ENCODE results near the gene UBE2E2.

The UBE2E2 gene

DNA sequence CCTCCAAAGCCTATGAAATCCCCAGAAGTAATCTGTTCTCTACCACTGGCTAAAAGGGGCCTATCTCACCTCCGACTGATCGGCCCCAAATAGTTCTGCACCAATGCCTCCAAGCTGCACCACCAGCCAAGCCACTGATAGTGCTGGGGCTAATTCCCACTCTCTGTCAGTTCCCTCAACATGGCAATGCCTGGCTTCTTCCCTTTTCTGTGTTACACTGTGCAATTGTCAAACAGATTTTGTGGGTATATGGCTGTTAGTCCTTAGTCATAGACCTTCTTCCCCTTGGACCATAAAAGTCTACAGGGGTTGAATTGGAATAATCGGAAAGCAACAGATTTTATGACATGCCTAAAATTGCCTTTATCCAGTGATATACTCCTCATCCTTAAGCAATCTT is 9.3 kb upstream of the UBE2E2 start:
- no peaks in the 10 kb centered on the region for H3K79me2 ChIP-seq (ENCODE audit: insufficient read depth, low read length)
- ATAC-seq (ENCODE audit: insufficient read depth, low read depth) (no peak), DNase-seq (no peak)
- H3K36me3 ChIP-seq (ENCODE audit: insufficient read depth, low read length): no peaks in the 10 kb centered on the region
- H3K9me3 ChIP-seq (ENCODE audit: insufficient read depth, low read length, severe bottlenecking): no peaks in the 10 kb centered on the region
- no peak overlapping the region for H3K27ac ChIP-seq (ENCODE audit: low read length)
- peaks cover 10% of the 10 kb centered on the region for H3K27me3 ChIP-seq (ENCODE audit: insufficient read depth, low read length, poor library complexity)
- no peak overlapping the region for H3K4me3 ChIP-seq (ENCODE audit: low read depth in 1 of 2, low read length in 2 of 2)
- no peak overlapping the region for H3K9ac ChIP-seq (ENCODE audit: low read depth, low read length)
- no peaks in the 10 kb centered on the region for H3K4me1 ChIP-seq (ENCODE audit: insufficient read depth, low read length)
- H2AFZ ChIP-seq (ENCODE audit: low read depth, low read length): no peak overlapping the region
- TF ChIP-seq EZH2 (IDR thresholded peaks at IDR 0.05; ENCODE audit: borderline replicate concordance, low read depth, low read length, severe bottlenecking) (no peak), CTCF (IDR thresholded peaks at IDR 0.05; ENCODE audit: borderline replicate concordance, extremely low read depth, low read length, poor library complexity, severe bottlenecking) (no peak)
- H4K20me1 ChIP-seq (ENCODE audit: insufficient read depth, low read length): no peaks in the 10 kb centered on the region
- H3K4me2 ChIP-seq (ENCODE audit: insufficient read depth, low read length): no peak overlapping the region

DNA sequence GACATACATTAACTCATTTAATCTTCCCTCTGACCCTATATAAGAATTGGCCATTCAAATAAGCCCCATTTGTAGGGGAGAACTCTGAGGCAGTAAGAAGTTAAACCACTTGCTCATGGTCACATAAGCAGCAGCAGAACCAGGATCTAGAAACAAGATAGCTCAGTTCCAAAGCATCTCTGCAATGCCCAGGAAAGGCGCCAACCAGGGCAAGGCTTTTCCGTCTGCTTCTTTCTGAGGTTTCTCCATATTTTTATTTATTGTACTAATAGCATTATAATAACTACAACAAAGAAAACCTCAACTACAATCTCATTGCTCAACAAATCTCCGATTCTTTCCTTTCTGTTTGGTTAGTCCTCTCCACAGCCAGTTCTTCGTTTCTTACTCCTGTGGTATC is 4.3 kb upstream of the UBE2E2 start:
- no peaks in the 10 kb centered on the region for H3K9me3 ChIP-seq (ENCODE audit: insufficient read depth, low read length, severe bottlenecking)
- H3K4me1 ChIP-seq (ENCODE audit: insufficient read depth, low read length): peaks cover 13% of the 10 kb centered on the region
- peaks cover 43% of the 10 kb centered on the region for H3K27me3 ChIP-seq (ENCODE audit: insufficient read depth, low read length, poor library complexity)
- no peaks in the 10 kb centered on the region for H3K36me3 ChIP-seq (ENCODE audit: insufficient read depth, low read length)
- no peak overlapping the region for H2AFZ ChIP-seq (ENCODE audit: low read depth, low read length)
- no peak overlapping the region for H3K4me3 ChIP-seq (ENCODE audit: low read depth in 1 of 2, low read length in 2 of 2)
- H3K27ac ChIP-seq (ENCODE audit: low read length): no peak overlapping the region
- DNase-seq: no peak
- H3K9ac ChIP-seq (ENCODE audit: low read depth, low read length): no peak overlapping the region
- ATAC-seq (ENCODE audit: insufficient read depth, low read depth): no peak
- H3K79me2 ChIP-seq (ENCODE audit: insufficient read depth, low read length): no peaks in the 10 kb centered on the region
- H3K4me2 ChIP-seq (ENCODE audit: insufficient read depth, low read length): no peak overlapping the region
- TF ChIP-seq EZH2 (IDR thresholded peaks at IDR 0.05; ENCODE audit: borderline replicate concordance, low read depth, low read length, severe bottlenecking) (no peak), CTCF (IDR thresholded peaks at IDR 0.05; ENCODE audit: borderline replicate concordance, extremely low read depth, low read length, poor library complexity, severe bottlenecking) (no peak)
- no peaks in the 10 kb centered on the region for H4K20me1 ChIP-seq (ENCODE audit: insufficient read depth, low read length)

- Histone ChIP-seq H3K27ac (ENCODE audit: low read length) (no peak overlapping the region), H3K9ac (ENCODE audit: low read depth, low read length) (no peak overlapping the region), H3K4me3 (ENCODE audit: low read depth in 1 of 2, low read length in 2 of 2) (no peak overlapping the region), H3K27me3 (ENCODE audit: insufficient read depth, low read length, poor library complexity) (peaks cover 52% of the 10 kb centered on the region), H3K9me3 (ENCODE audit: insufficient read depth, low read length, severe bottlenecking) (no peaks in the 10 kb centered on the region), H2AFZ (ENCODE audit: low read depth, low read length) (no peak overlapping the region), H3K79me2 (ENCODE audit: insufficient read depth, low read length) (no peaks in the 10 kb centered on the region), H4K20me1 (ENCODE audit: insufficient read depth, low read length) (no peaks in the 10 kb centered on the region), H3K4me1 (ENCODE audit: insufficient read depth, low read length) (peaks cover 14% of the 10 kb centered on the region), H3K4me2 (ENCODE audit: insufficient read depth, low read length) (no peak overlapping the region), H3K36me3 (ENCODE audit: insufficient read depth, low read length) (no peaks in the 10 kb centered on the region)
- no peak for TF ChIP-seq EZH2 (IDR thresholded peaks at IDR 0.05; ENCODE audit: borderline replicate concordance, low read depth, low read length, severe bottlenecking)
- TF ChIP-seq CTCF (IDR thresholded peaks at IDR 0.05; ENCODE audit: borderline replicate concordance, extremely low read depth, low read length, poor library complexity, severe bottlenecking): no peak
- ATAC-seq (ENCODE audit: insufficient read depth, low read depth): no peak
- no peak for DNase-seq
Observed at GRCh38 chr3:23199649-23200048, 3.5 kb upstream of the UBE2E2 start.
